GM18909 (cell line): ENCODE measurements around the gene NPAS3.
A peak's percentile ranks its signal among the peaks of the same experiment; 100 is the strongest.

ENCODE experiments used
- ATAC-seq: cut with Tn5 transposase; IDR thresholded peaks from one replicate; pipeline ENCODE4 v1.9.1; 2021; ENCODE audit warnings: mild to moderate bottlenecking; ENCODE audit not compliant: unreplicated experiment, poor library complexity

NPAS3 gene

GRCh38 chr14:33357225-33358010, 418.7 kb downstream of the NPAS3 start:
- ATAC-seq: no peak

- no peak for ATAC-seq
These were observed 420.7 kb downstream of the NPAS3 start for GRCh38 chr14:33359288-33359881.

GRCh38 chr14:33362934-33363333, 424.3 kb downstream of the NPAS3 start:
- no peak for ATAC-seq

- no peak for ATAC-seq
These were observed 425.0 kb downstream of the NPAS3 start for GRCh38 chr14:33363682-33364081.

- no peak for ATAC-seq
These were observed 425.8 kb downstream of the NPAS3 start for GRCh38 chr14:33364466-33364865.

GRCh38 chr14:33369041-33369440, 430.4 kb downstream of the NPAS3 start:
- no peak for ATAC-seq

- peak; percentile 99 for ATAC-seq
These were observed 431.3 kb downstream of the NPAS3 start for GRCh38 chr14:33369972-33370371.

GRCh38 chr14:33370426-33370825, 431.7 kb downstream of the NPAS3 start:
- peak; percentile 27 for ATAC-seq

- ATAC-seq: no peak
These were observed 436.5 kb downstream of the NPAS3 start for GRCh38 chr14:33375196-33375595.

- ATAC-seq: no peak
These were observed 437.1 kb downstream of the NPAS3 start for GRCh38 chr14:33375786-33376185.

- ATAC-seq: no peak
These were observed 437.8 kb downstream of the NPAS3 start for GRCh38 chr14:33376510-33376909.

- peak; percentile 92 for ATAC-seq
These were observed 439.1 kb downstream of the NPAS3 start for GRCh38 chr14:33377596-33378390.

- no peak for ATAC-seq
These were observed 443.0 kb downstream of the NPAS3 start for GRCh38 chr14:33381717-33382116.

GRCh38 chr14:33386140-33386539, 447.5 kb downstream of the NPAS3 start:
- ATAC-seq: no peak

GRCh38 chr14:33386781-33387180, 448.1 kb downstream of the NPAS3 start:
- ATAC-seq: no peak

GRCh38 chr14:33390335-33390734, 451.7 kb downstream of the NPAS3 start:
- ATAC-seq: no peak

GRCh38 chr14:33393231-33393894, 454.7 kb downstream of the NPAS3 start:
- no peak for ATAC-seq

GRCh38 chr14:33393895-33394368, 455.3 kb downstream of the NPAS3 start:
- ATAC-seq: no peak

GRCh38 chr14:33401311-33401710, 462.6 kb downstream of the NPAS3 start:
- ATAC-seq: no peak

- ATAC-seq: no peak
These were observed 463.9 kb downstream of the NPAS3 start for GRCh38 chr14:33402604-33403003.
